ENCODE data around the gene LCT.
A peak's percentile ranks its signal among the peaks of the same experiment; 100 is the strongest.
"Not testable (repeated sequence)": the region's sequence is repeated elsewhere in the genome, so short reads cannot be mapped to it uniquely, and the experiment has no call there.

LCT gene

GRCh38 chr2:135836596-135837270 is at the start of gene LCT:
TSS of gene LCT (minus strand) at chr2:135837184. CDS start at chr2:135837169, 15 bp downstream.
- DNase-seq (ENCODE audit: low read depth): no peak

GRCh38 chr2:135885709-135886108 is 48.7 kb upstream of the LCT start:
- no peak for DNase-seq (ENCODE audit: low read depth)

- no peak for DNase-seq (ENCODE audit: low read depth)
Observed at GRCh38 chr2:135882415-135882814, 45.4 kb upstream of the LCT start.

- not testable (repeated sequence) for DNase-seq (ENCODE audit: low read depth)
Observed at GRCh38 chr2:135876770-135877169, 39.8 kb upstream of the LCT start.

- DNase-seq (ENCODE audit: low read depth): peak; percentile 97
Observed at GRCh38 chr2:135876066-135876711, 39.2 kb upstream of the LCT start, which contains the start of gene MCM6. TSS of gene MCM6 (minus strand) at chr2:135876443. CDS start at chr2:135876365, 78 bp downstream.

- DNase-seq (ENCODE audit: low read depth): peak; percentile 61
Observed at GRCh38 chr2:135875491-135876065, 38.6 kb upstream of the LCT start.

- DNase-seq (ENCODE audit: low read depth): no peak
Observed at GRCh38 chr2:135874777-135875365, 37.9 kb upstream of the LCT start.

GRCh38 chr2:135870571-135870970 is 33.6 kb upstream of the LCT start:
- no peak for DNase-seq (ENCODE audit: low read depth)

GRCh38 chr2:135863233-135863632 is 26.2 kb upstream of the LCT start:
- DNase-seq (ENCODE audit: low read depth): no peak

- no peak for DNase-seq (ENCODE audit: low read depth)
Observed at GRCh38 chr2:135862718-135863117, 25.7 kb upstream of the LCT start.

- no peak for DNase-seq (ENCODE audit: low read depth)
Observed at GRCh38 chr2:135853401-135853800, 16.4 kb upstream of the LCT start.

GRCh38 chr2:135851858-135852257 is 14.9 kb upstream of the LCT start:
- no peak for DNase-seq (ENCODE audit: low read depth)

- DNase-seq (ENCODE audit: low read depth): no peak
Observed at GRCh38 chr2:135850892-135851668, 14.1 kb upstream of the LCT start.

- no peak for DNase-seq (ENCODE audit: low read depth)
Observed at GRCh38 chr2:135849087-135849486, 12.1 kb upstream of the LCT start.

- DNase-seq (ENCODE audit: low read depth): no peak
Observed at GRCh38 chr2:135845997-135846396, 9.0 kb upstream of the LCT start.

GRCh38 chr2:135845257-135845656 is 8.3 kb upstream of the LCT start:
- no peak for DNase-seq (ENCODE audit: low read depth)

GRCh38 chr2:135844301-135844895 is 7.4 kb upstream of the LCT start:
- DNase-seq (ENCODE audit: low read depth): no peak

- DNase-seq (ENCODE audit: low read depth): no peak
Observed at GRCh38 chr2:135843671-135844070, 6.7 kb upstream of the LCT start.

- no peak for DNase-seq (ENCODE audit: low read depth)
Observed at GRCh38 chr2:135840601-135841000, 3.6 kb upstream of the LCT start.

GRCh38 chr2:135839713-135840112 is 2.7 kb upstream of the LCT start:
- DNase-seq (ENCODE audit: low read depth): no peak

- DNase-seq (ENCODE audit: low read depth): no peak
Observed at GRCh38 chr2:135838502-135838901, 1.5 kb upstream of the LCT start.

GRCh38 chr2:135832891-135833290 is 4.1 kb downstream of the LCT start:
- no peak for DNase-seq (ENCODE audit: low read depth)
